Jurkat, Clone E6-1 (cell line): ENCODE results near the gene RABIF.
A peak's percentile ranks its signal among the peaks of the same experiment; 100 is the strongest.

Source experiments
- DNase-seq: peaks from one replicate; pipeline ENCODE4 v3.0.0-alpha.2; 2011; ENCODE audit warnings: low read depth, low spot score
- H3K4me3 ChIP-seq: 2 replicates; pipeline ENCODE4 v1.5.1; 2011; ENCODE audit warnings: mild to moderate bottlenecking, low read length, control low read depth, moderate library complexity

Gene RABIF

GRCh38 chr1:202880961-202881460 is 7.9 kb downstream of the RABIF start:
- no peak for DNase-seq
- H3K4me3 ChIP-seq: no peak overlapping the region

- no peak for DNase-seq
- no peak overlapping the region for H3K4me3 ChIP-seq
Observed at GRCh38 chr1:202880062-202880461, 8.9 kb downstream of the RABIF start.

- no peak for DNase-seq
- H3K4me3 ChIP-seq: no peak overlapping the region
Observed at GRCh38 chr1:202879128-202879527, 9.8 kb downstream of the RABIF start.

GRCh38 chr1:202873026-202873425 is 15.9 kb downstream of the RABIF start:
- DNase-seq: no peak
- H3K4me3 ChIP-seq: no peak overlapping the region

GRCh38 chr1:202871367-202871766 is 17.6 kb downstream of the RABIF start:
- no peak overlapping the region for H3K4me3 ChIP-seq
- no peak for DNase-seq

GRCh38 chr1:202862679-202863560 is 26.0 kb downstream of the RABIF start:
- H3K4me3 ChIP-seq: no peak overlapping the region
- no peak for DNase-seq

GRCh38 chr1:202861420-202862132 is 27.4 kb downstream of the RABIF start:
- no peak for DNase-seq
- no peak overlapping the region for H3K4me3 ChIP-seq

- no peak for DNase-seq
- no peak overlapping the region for H3K4me3 ChIP-seq
Observed at GRCh38 chr1:202860744-202861419, 28.1 kb downstream of the RABIF start.

- no peak for DNase-seq
- no peak overlapping the region for H3K4me3 ChIP-seq
Observed at GRCh38 chr1:202858789-202859414, 30.0 kb downstream of the RABIF start.

GRCh38 chr1:202858331-202858730 is 30.6 kb downstream of the RABIF start:
- no peak for DNase-seq
- no peak overlapping the region for H3K4me3 ChIP-seq

GRCh38 chr1:202857136-202857610 is 31.8 kb downstream of the RABIF start:
- no peak for DNase-seq
- no peak overlapping the region for H3K4me3 ChIP-seq

- no peak overlapping the region for H3K4me3 ChIP-seq
- no peak for DNase-seq
Observed at GRCh38 chr1:202856014-202856413, 32.9 kb downstream of the RABIF start.

- no peak overlapping the region for H3K4me3 ChIP-seq
- DNase-seq: no peak
Observed at GRCh38 chr1:202854787-202855186, 34.2 kb downstream of the RABIF start.

GRCh38 chr1:202852163-202852904 is 36.6 kb downstream of the RABIF start:
- no peak overlapping the region for H3K4me3 ChIP-seq
- peak; percentile 59 for DNase-seq

- DNase-seq: no peak
- H3K4me3 ChIP-seq: no peak overlapping the region
Observed at GRCh38 chr1:202850593-202851362, 38.2 kb downstream of the RABIF start.

GRCh38 chr1:202848191-202848542 is 40.8 kb downstream of the RABIF start:
- no peak for DNase-seq
- no peak overlapping the region for H3K4me3 ChIP-seq

- no peak overlapping the region for H3K4me3 ChIP-seq
- DNase-seq: no peak
Observed at GRCh38 chr1:202844935-202845334, 44.0 kb downstream of the RABIF start.

GRCh38 chr1:202844259-202844658 is 44.7 kb downstream of the RABIF start:
- no peak for DNase-seq
- H3K4me3 ChIP-seq: no peak overlapping the region
